HG03103 (cell line): ENCODE measurements around the gene KRTCAP2.
A peak's percentile ranks its signal among the peaks of the same experiment; 100 is the strongest.
"Not testable (repeated sequence)": the region's sequence is repeated elsewhere in the genome, so short reads cannot be mapped to it uniquely, and the experiment has no call there.

ENCODE experiments used
- ATAC-seq: cut with Tn5 transposase; IDR thresholded peaks from one replicate; pipeline ENCODE4 v1.9.1; 2021; ENCODE audit warnings: low read depth; ENCODE audit not compliant: unreplicated experiment

The KRTCAP2 gene

GRCh38 chr1:155200920-155201319 is 27.8 kb upstream of the KRTCAP2 start:
- ATAC-seq = no peak

- no peak for ATAC-seq
Observed at GRCh38 chr1:155199792-155200191, 26.7 kb upstream of the KRTCAP2 start.

GRCh38 chr1:155198547-155198906 is 25.4 kb upstream of the KRTCAP2 start:
- no peak for ATAC-seq

DNA sequence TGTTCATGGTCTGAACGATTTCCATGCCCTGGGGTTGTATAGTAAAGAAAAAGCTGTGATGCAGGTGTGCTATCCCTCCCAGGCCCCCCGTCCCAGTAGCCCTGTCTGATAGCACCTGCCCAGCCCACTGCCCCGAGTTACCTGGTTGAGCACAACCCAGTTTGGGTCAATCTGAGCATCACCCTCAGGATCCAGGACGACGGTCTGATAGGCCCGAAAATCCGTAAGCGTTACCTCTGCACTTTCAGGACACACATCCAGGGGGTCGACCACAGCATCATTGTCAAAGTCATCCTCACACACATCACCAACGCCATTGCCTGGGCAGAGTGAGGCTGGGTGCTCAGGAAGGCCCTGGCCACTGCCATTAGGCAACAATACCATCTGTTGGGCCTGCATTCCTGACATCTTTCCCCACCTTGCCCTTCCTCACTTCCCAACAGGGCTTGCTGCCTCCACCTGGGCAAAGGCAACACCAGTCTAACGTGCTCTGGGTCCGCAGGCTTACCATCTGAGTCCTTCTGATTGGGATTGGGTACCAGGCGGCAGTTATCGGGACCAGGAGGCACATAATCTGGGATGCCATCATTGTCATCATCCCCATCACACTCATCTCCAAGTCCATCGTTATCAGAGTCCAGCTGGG is 24.9 kb upstream of the KRTCAP2 start:
- no peak for ATAC-seq

- no peak for ATAC-seq
Observed at GRCh38 chr1:155196893-155197638, 24.0 kb upstream of the KRTCAP2 start.

- no peak for ATAC-seq
Observed at GRCh38 chr1:155196103-155196892, 23.2 kb upstream of the KRTCAP2 start.

- ATAC-seq = no peak
Observed at GRCh38 chr1:155195201-155196102, 22.3 kb upstream of the KRTCAP2 start.

GRCh38 chr1:155193991-155194240 is 20.8 kb upstream of the KRTCAP2 start:
- not testable (repeated sequence) for ATAC-seq

DNA sequence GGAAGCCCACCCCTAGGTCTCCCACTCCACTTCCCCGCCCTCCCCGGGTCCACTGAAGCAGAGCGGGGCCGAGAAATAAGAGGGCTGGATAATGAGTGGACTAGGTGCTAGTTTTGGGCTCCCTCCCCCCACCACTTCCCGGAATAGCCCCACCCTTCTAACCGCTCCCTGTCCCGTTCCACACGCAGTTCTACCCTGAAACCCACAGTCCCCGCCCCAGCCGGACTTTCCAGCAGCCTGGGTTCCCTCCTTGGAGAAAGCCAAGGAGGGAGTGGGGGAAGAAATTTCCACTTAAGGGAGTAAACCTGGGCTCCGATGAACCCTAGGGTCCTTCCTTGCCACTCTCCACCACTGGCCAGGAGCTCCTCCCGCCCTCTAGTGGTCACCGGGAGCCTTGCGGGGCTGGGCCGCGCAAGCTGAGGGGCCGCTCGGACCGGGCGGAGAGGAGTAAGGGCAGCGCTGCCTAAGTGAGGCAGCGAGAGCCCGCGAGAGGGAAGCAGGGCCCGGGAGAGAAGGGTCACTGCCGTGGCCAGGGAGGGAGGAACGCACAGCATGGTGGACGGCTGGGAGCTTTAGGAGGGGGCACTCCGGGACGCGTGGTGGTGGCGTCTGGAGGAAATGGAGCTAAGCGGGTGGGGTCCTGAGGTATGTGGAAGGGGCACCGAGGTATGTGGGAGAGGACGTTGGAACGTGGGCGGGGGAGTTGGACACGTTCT is 20.3 kb upstream of the KRTCAP2 start:
- ATAC-seq = peak; percentile 60

GRCh38 chr1:155192346-155193274 is 19.5 kb upstream of the KRTCAP2 start:
- no peak for ATAC-seq

- ATAC-seq = no peak
Observed at GRCh38 chr1:155191904-155192303, 18.8 kb upstream of the KRTCAP2 start.

- ATAC-seq = not testable (repeated sequence)
Observed at GRCh38 chr1:155189926-155190325, 16.8 kb upstream of the KRTCAP2 start.

- ATAC-seq = no peak
Observed at GRCh38 chr1:155188268-155188667, 15.2 kb upstream of the KRTCAP2 start.

DNA sequence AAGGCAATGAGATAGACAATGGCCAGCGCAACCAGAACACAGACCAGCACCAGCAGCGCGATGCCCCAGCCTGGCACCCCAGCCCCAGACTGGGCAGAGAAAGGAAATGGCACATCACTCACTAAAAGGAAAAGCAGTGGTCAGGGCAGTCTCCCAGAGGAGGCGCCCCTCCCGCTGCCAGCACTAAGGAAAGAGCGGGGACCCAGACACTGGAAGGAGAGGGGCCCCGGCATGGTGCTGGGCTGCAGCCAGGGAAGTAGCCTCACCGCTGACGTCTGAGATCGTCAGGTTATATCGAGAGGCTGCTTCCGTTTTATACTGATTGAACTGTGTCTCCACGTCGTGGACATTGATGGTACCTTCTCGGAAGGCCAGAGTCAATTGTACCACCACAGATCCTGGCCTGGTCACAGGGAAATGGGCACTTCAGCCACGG is 14.4 kb upstream of the KRTCAP2 start:
- no peak for ATAC-seq

- no peak for ATAC-seq
Observed at GRCh38 chr1:155186794-155187455, 13.8 kb upstream of the KRTCAP2 start.

DNA sequence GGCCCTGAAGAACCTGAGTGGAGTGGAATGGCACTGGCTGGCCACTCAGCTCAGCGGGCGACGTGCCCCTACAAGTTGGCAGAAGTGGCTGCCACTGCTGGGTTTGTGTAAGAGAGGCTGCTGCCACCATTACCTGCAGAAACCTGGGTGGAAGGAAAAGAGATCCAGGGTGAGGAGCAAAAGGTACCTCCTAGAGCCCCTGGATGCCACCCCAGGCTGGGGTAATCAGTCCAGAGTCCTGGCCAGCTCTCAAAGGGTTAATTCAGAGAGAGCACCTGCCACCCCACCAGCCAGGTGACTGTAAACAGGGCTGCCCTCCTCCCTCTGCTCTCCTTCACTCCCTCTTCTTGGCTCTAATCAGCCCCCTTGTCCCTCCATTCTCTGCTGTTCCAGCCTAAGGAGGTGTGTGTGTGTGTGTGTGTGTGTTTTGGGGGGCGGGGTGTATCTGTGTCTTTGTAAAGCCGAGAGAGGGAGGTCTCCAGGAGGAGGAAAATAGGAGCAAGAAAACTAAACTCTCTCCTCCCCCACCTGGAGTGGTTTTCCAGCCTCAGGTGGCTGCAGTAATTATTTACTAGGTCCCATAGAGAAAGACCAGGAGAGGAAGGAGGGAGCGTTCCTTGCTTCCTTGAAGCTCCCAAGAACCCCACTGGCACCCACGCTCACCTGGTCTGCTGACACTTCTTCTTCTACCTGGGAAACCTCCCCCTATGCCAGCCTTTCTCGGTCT is 13.1 kb upstream of the KRTCAP2 start:
- no peak for ATAC-seq

DNA sequence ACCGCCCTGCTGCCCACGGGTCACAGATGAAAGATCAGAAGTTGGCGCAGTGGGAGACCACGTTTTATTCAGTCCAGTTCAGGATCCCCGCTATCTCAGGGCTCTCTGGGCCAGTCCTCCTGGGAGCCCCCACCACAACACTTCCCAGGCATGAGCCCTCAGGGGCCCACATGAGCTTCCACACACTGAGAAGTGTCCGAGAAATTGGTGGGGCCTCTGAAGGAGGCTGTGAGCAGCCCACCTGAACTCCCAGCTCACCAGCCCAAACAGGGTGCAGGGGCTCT is 12.6 kb upstream of the KRTCAP2 start:
- no peak for ATAC-seq
